Raji (cell line): ENCODE results near the gene FBN1.

Source experiments
- POLR2A ChIP-seq: IDR thresholded peaks from 2 replicates; pipeline ENCODE4 v1.6.1; 2011; ENCODE audit warnings: low read depth, low read length, control low read depth; ENCODE audit not compliant: insufficient read depth

The FBN1 gene

GRCh38 chr15:48637639-48638038 is 7.9 kb downstream of the FBN1 start:
- TF ChIP-seq POLR2A: no peak

- no peak for TF ChIP-seq POLR2A
These were observed 9.0 kb downstream of the FBN1 start for GRCh38 chr15:48636511-48636910.

- TF ChIP-seq POLR2A: no peak
These were observed 10.6 kb downstream of the FBN1 start for GRCh38 chr15:48634893-48635292.

- TF ChIP-seq POLR2A: no peak
These were observed 11.4 kb downstream of the FBN1 start for GRCh38 chr15:48634096-48634495.

- no peak for TF ChIP-seq POLR2A
These were observed 12.9 kb downstream of the FBN1 start for GRCh38 chr15:48632651-48633050.

GRCh38 chr15:48631176-48631770 is 14.2 kb downstream of the FBN1 start:
- TF ChIP-seq POLR2A: no peak

GRCh38 chr15:48630245-48630644 is 15.3 kb downstream of the FBN1 start:
- TF ChIP-seq POLR2A: no peak

GRCh38 chr15:48628832-48629231 is 16.7 kb downstream of the FBN1 start:
- TF ChIP-seq POLR2A: no peak

- no peak for TF ChIP-seq POLR2A
These were observed 18.1 kb downstream of the FBN1 start for GRCh38 chr15:48627260-48627940.

- no peak for TF ChIP-seq POLR2A
These were observed 20.4 kb downstream of the FBN1 start for GRCh38 chr15:48625126-48625525.

GRCh38 chr15:48624700-48625099 is 20.8 kb downstream of the FBN1 start:
- no peak for TF ChIP-seq POLR2A

- no peak for TF ChIP-seq POLR2A
These were observed 22.1 kb downstream of the FBN1 start for GRCh38 chr15:48623456-48623855.

GRCh38 chr15:48622237-48622636 is 23.3 kb downstream of the FBN1 start:
- TF ChIP-seq POLR2A: no peak

- no peak for TF ChIP-seq POLR2A
These were observed 26.1 kb downstream of the FBN1 start for GRCh38 chr15:48619446-48619845.

- TF ChIP-seq POLR2A: no peak
These were observed 27.9 kb downstream of the FBN1 start for GRCh38 chr15:48617619-48618018.

GRCh38 chr15:48616216-48616615 is 29.3 kb downstream of the FBN1 start:
- no peak for TF ChIP-seq POLR2A

- no peak for TF ChIP-seq POLR2A
These were observed 31.5 kb downstream of the FBN1 start for GRCh38 chr15:48614051-48614450.
